HEK293 (cell line): Measurements from ENCODE around the gene INHBB.

ENCODE experiments used
- CTCF ChIA-PET: fragments of 350-600 bp; formaldehyde crosslinking; extraction: SDS; loops from one replicate; lab custom pipeline; 2021; ENCODE audit warnings: antibody characterized with exemption; lab: Yijun Ruan, JAX
- POLR2A ChIA-PET: fragments of 300-600 bp; formaldehyde crosslinking; extraction: SDS; loops from one replicate; lab custom pipeline; 2020; ENCODE audit warnings: antibody characterized with exemption, inconsistent platforms; lab: Yijun Ruan, JAX
- H3K27ac ChIP-seq: fragments of 200-500 bp; sonication (Bioruptor generic); 2 replicates; pipeline ENCODE4 v1.5.1; 2014; ENCODE audit warnings: low read depth, low read length, control low read depth, inconsistent platforms; ENCODE audit errors: extremely low read depth
- H3K36me3 ChIP-seq, 2 experiments: fragments of 200-500 bp in 1 of 2; sonication (Bioruptor generic) in 1 of 2; 1 replicate in 1 of 2; 2 replicates in 1 of 2; pipeline ENCODE4 v1.5.1; 2014 to 2017; ENCODE audit warnings: inconsistent platforms in 2 of 2, low read length in 2 of 2; ENCODE audit not compliant: control insufficient read depth in 2 of 2, insufficient read depth in 1 of 2
- H3K4me1 ChIP-seq: fragments of 200-500 bp; sonication (Bioruptor generic); 2 replicates; pipeline ENCODE4 v1.5.1; 2014; ENCODE audit warnings: mild to moderate bottlenecking, low read length, inconsistent platforms; ENCODE audit not compliant: control insufficient read depth, insufficient read depth
- H3K4me3 ChIP-seq: 2 replicates; pipeline ENCODE4 v1.5.1; 2011; ENCODE audit warnings: low read depth, mild to moderate bottlenecking, control low read depth, low read length, moderate library complexity
- H3K9me3 ChIP-seq: fragments of 200-500 bp; sonication (Bioruptor generic); 2 replicates; pipeline ENCODE4 v1.5.1; 2014; ENCODE audit warnings: low read depth, low read length, inconsistent platforms; ENCODE audit not compliant: control insufficient read depth, insufficient read depth
- REPIN1 ChIP-seq: fragments of 450-650 bp; formaldehyde crosslinking; IDR thresholded peaks from 2 replicates; pipeline ENCODE4 v1.5.1; 2017; ENCODE audit warnings: missing biosample characterization, missing genetic modification characterization, low read depth
- SCRT1 ChIP-seq: fragments of 450-650 bp; formaldehyde crosslinking; IDR thresholded peaks from 2 replicates; pipeline ENCODE4 v1.5.1; 2016; ENCODE audit warnings: missing biosample characterization, missing genetic modification characterization, borderline replicate concordance
- SP2 ChIP-seq: fragments of 450-650 bp; formaldehyde crosslinking; IDR thresholded peaks from 2 replicates; pipeline ENCODE4 v1.5.1; 2016; ENCODE audit warnings: missing biosample characterization, missing genetic modification characterization
- SP3 ChIP-seq: fragments of 450-650 bp; formaldehyde crosslinking; IDR thresholded peaks from 2 replicates; pipeline ENCODE4 v1.5.1; 2016; ENCODE audit warnings: missing biosample characterization, missing genetic modification characterization
- ZBTB21 ChIP-seq: fragments of 450-650 bp; formaldehyde crosslinking; IDR thresholded peaks from 2 replicates; pipeline ENCODE4 v1.5.1; 2017; ENCODE audit warnings: missing biosample characterization, missing genetic modification characterization
- ZNF112 ChIP-seq: fragments of 450-650 bp; formaldehyde crosslinking; IDR thresholded peaks from 2 replicates; pipeline ENCODE4 v1.5.0; 2017; ENCODE audit warnings: missing biosample characterization, missing genetic modification characterization
- ZNF140 ChIP-seq: fragments of 450-650 bp; formaldehyde crosslinking; IDR thresholded peaks from 2 replicates; pipeline ENCODE4 v1.5.1; 2016; ENCODE audit warnings: missing biosample characterization, missing genetic modification characterization
- ZNF155 ChIP-seq: fragments of 450-650 bp; formaldehyde crosslinking; IDR thresholded peaks from 2 replicates; pipeline ENCODE4 v1.5.1; 2016; ENCODE audit warnings: missing biosample characterization, missing genetic modification characterization
- ZNF24 ChIP-seq: fragments of 450-650 bp; formaldehyde crosslinking; IDR thresholded peaks from 2 replicates; pipeline ENCODE4 v1.5.1; 2016; ENCODE audit warnings: missing biosample characterization, missing genetic modification characterization
- ZNF311 ChIP-seq: fragments of 450-650 bp; formaldehyde crosslinking; IDR thresholded peaks from 2 replicates; pipeline ENCODE4 v1.5.1; 2017; ENCODE audit warnings: missing biosample characterization, missing genetic modification characterization, borderline replicate concordance
- ZNF37A ChIP-seq: fragments of 450-650 bp; IDR thresholded peaks from 2 replicates; pipeline ENCODE4 v1.5.1; 2018; ENCODE audit warnings: missing biosample characterization, missing genetic modification characterization
- ZNF48 ChIP-seq: fragments of 450-650 bp; formaldehyde crosslinking; IDR thresholded peaks from 2 replicates; pipeline ENCODE4 v1.5.1; 2016; ENCODE audit warnings: missing biosample characterization, missing genetic modification characterization
- ZNF501 ChIP-seq: fragments of 450-650 bp; formaldehyde crosslinking; IDR thresholded peaks from 2 replicates; pipeline ENCODE4 v1.5.1; 2016; ENCODE audit warnings: missing biosample characterization, missing genetic modification characterization
- ZNF560 ChIP-seq: fragments of 450-650 bp; formaldehyde crosslinking; IDR thresholded peaks from 2 replicates; pipeline ENCODE4 v1.5.1; 2017; ENCODE audit warnings: missing biosample characterization, missing genetic modification characterization, borderline replicate concordance
- ZNF623 ChIP-seq: fragments of 450-650 bp; formaldehyde crosslinking; IDR thresholded peaks from 2 replicates; pipeline ENCODE4 v1.5.1; 2016; ENCODE audit warnings: missing biosample characterization, missing genetic modification characterization
- ZNF830 ChIP-seq: fragments of 450-650 bp; IDR thresholded peaks from 2 replicates; pipeline ENCODE4 v1.5.0; 2018; ENCODE audit warnings: missing biosample characterization, missing genetic modification characterization, low read depth, mild to moderate bottlenecking, moderate library complexity
- TF ChIP-seq, protein P1 (sequence below): fragments of 450-650 bp; formaldehyde crosslinking; IDR thresholded peaks from 2 replicates; pipeline ENCODE4 v1.5.1; 2016; ENCODE audit warnings: missing biosample characterization, missing genetic modification characterization, borderline replicate concordance
- TF ChIP-seq, protein P2 (sequence below): sonication (generic); formaldehyde crosslinking; IDR thresholded peaks from 2 replicates; pipeline ENCODE4 v1.8.1; 2022; ENCODE audit warnings: mild to moderate bottlenecking, moderate library complexity, missing genetic modification reagents

INHBB gene

DNA sequence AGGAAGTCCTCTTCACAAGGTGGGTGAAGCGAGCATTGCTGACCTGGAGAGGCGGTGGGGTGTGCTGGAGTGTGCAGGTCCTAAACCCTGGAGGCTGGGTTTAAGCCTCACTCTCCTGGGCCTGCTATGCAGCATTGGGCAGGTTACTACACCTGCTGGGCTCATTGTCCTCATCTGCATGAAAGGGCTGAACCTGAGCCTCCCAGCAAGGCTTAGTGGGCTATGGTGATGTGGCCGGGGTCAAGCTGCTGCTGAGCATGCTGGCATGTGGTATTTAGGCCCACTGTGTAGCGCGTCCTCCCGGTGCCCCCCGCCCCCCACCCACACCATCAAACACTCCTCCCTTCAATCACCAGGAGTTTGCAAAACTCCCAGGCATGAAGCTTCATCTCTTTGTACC, 37.3 kb downstream of the INHBB start:
- Histone ChIP-seq H3K4me3 (no peak overlapping the region), H3K4me1 (no peaks in the 10 kb centered on the region), H3K36me3 (no peaks in the 10 kb centered on the region), H3K27ac (no peak overlapping the region), H3K9me3 (no peaks in the 10 kb centered on the region)
- POLR2A ChIA-PET: no interaction called here
- TF ChIP-seq SP2 (tag by site-specific recombination) (no peak), ZNF311 (tag by site-specific recombination) (no peak), ZNF140 (tag by site-specific recombination) (no peak), ZNF623 (tag by site-specific recombination) (no peak), ZNF155 (no peak), SCRT1 (tag by site-specific recombination) (no peak), ZNF112 (no peak), SP3 (tag by site-specific recombination) (no peak), ZNF24 (tag by site-specific recombination) (no peak), REPIN1 (tag by site-specific recombination) (no peak), ZNF560 (tag by site-specific recombination) (no peak)
- TF ChIP-seq, protein P1, sequence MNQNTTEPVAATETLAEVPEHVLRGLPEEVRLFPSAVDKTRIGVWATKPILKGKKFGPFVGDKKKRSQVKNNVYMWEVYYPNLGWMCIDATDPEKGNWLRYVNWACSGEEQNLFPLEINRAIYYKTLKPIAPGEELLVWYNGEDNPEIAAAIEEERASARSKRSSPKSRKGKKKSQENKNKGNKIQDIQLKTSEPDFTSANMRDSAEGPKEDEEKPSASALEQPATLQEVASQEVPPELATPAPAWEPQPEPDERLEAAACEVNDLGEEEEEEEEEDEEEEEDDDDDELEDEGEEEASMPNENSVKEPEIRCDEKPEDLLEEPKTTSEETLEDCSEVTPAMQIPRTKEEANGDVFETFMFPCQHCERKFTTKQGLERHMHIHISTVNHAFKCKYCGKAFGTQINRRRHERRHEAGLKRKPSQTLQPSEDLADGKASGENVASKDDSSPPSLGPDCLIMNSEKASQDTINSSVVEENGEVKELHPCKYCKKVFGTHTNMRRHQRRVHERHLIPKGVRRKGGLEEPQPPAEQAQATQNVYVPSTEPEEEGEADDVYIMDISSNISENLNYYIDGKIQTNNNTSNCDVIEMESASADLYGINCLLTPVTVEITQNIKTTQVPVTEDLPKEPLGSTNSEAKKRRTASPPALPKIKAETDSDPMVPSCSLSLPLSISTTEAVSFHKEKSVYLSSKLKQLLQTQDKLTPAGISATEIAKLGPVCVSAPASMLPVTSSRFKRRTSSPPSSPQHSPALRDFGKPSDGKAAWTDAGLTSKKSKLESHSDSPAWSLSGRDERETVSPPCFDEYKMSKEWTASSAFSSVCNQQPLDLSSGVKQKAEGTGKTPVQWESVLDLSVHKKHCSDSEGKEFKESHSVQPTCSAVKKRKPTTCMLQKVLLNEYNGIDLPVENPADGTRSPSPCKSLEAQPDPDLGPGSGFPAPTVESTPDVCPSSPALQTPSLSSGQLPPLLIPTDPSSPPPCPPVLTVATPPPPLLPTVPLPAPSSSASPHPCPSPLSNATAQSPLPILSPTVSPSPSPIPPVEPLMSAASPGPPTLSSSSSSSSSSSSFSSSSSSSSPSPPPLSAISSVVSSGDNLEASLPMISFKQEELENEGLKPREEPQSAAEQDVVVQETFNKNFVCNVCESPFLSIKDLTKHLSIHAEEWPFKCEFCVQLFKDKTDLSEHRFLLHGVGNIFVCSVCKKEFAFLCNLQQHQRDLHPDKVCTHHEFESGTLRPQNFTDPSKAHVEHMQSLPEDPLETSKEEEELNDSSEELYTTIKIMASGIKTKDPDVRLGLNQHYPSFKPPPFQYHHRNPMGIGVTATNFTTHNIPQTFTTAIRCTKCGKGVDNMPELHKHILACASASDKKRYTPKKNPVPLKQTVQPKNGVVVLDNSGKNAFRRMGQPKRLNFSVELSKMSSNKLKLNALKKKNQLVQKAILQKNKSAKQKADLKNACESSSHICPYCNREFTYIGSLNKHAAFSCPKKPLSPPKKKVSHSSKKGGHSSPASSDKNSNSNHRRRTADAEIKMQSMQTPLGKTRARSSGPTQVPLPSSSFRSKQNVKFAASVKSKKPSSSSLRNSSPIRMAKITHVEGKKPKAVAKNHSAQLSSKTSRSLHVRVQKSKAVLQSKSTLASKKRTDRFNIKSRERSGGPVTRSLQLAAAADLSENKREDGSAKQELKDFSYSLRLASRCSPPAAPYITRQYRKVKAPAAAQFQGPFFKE (tag by site-specific recombination): no peak
- CTCF ChIA-PET: no interaction called here

- H3K4me3 ChIP-seq: no peak overlapping the region
- H3K9me3 ChIP-seq: no peaks in the 10 kb centered on the region
- no peaks in the 10 kb centered on the region for H3K36me3 ChIP-seq
- CTCF ChIA-PET: no interaction called here
- no peak overlapping the region for H3K27ac ChIP-seq
- H3K4me1 ChIP-seq: no peaks in the 10 kb centered on the region
- TF ChIP-seq ZNF830: no peak
- TF ChIP-seq ZNF24 (tag by site-specific recombination): no peak
- TF ChIP-seq, protein P2, sequence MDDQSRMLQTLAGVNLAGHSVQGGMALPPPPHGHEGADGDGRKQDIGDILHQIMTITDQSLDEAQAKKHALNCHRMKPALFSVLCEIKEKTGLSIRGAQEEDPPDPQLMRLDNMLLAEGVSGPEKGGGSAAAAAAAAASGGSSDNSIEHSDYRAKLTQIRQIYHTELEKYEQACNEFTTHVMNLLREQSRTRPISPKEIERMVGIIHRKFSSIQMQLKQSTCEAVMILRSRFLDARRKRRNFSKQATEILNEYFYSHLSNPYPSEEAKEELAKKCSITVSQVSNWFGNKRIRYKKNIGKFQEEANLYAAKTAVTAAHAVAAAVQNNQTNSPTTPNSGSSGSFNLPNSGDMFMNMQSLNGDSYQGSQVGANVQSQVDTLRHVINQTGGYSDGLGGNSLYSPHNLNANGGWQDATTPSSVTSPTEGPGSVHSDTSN (CRISPR knock-in tag): no peak
- no peak for TF ChIP-seq ZNF37A
- no peak for TF ChIP-seq ZNF501 (tag by site-specific recombination)
- no peak for TF ChIP-seq ZBTB21 (tag by site-specific recombination)
- no peak for TF ChIP-seq ZNF48
- POLR2A ChIA-PET: no interaction called here
These were observed 37.9 kb downstream of the INHBB start for GRCh38 chr2:120383631-120384340.
